ENCODE results near the gene CERS6.

The CERS6 gene

GRCh38 chr2:168561991-168562390, 105.9 kb downstream of the CERS6 start:
- no peak for DNase-seq (ENCODE audit: low read depth)
- H3K4me3 ChIP-seq (ENCODE audit: low read depth, low read length) = no peak overlapping the region
- TF ChIP-seq POLR2A (IDR thresholded peaks at IDR 0.05; ENCODE audit: extremely low read depth, insufficient read length) = no peak
- no peak for TF ChIP-seq MYC (IDR thresholded peaks at IDR 0.05; ENCODE audit: low read depth, low read length)

- no peak overlapping the region for H3K4me3 ChIP-seq (ENCODE audit: low read depth, low read length)
- DNase-seq (ENCODE audit: low read depth) = no peak
- TF ChIP-seq POLR2A (IDR thresholded peaks at IDR 0.05; ENCODE audit: extremely low read depth, insufficient read length) (no peak), MAX (IDR thresholded peaks at IDR 0.05; ENCODE audit: low read depth, low read length) (no peak), CTCF (IDR thresholded peaks at IDR 0.05; ENCODE audit: low read depth, low read length) (no peak), MYC (IDR thresholded peaks at IDR 0.05; ENCODE audit: low read depth, low read length) (no peak)
These were observed 106.9 kb downstream of the CERS6 start for GRCh38 chr2:168562971-168563370.

GRCh38 chr2:168564641-168565040, 108.6 kb downstream of the CERS6 start:
- no peak for DNase-seq (ENCODE audit: low read depth)
- H3K4me3 ChIP-seq (ENCODE audit: low read depth, low read length) = no peak overlapping the region
- no peak for TF ChIP-seq POLR2A (IDR thresholded peaks at IDR 0.05; ENCODE audit: extremely low read depth, insufficient read length)
- no peak for TF ChIP-seq MAX (IDR thresholded peaks at IDR 0.05; ENCODE audit: low read depth, low read length)
- TF ChIP-seq CTCF (IDR thresholded peaks at IDR 0.05; ENCODE audit: low read depth, low read length) = no peak

GRCh38 chr2:168565112-168565511, 109.0 kb downstream of the CERS6 start:
- no peak overlapping the region for H3K4me3 ChIP-seq (ENCODE audit: low read depth, low read length)
- DNase-seq (ENCODE audit: low read depth) = no peak
- TF ChIP-seq CTCF (IDR thresholded peaks at IDR 0.05; ENCODE audit: low read depth, low read length) = no peak
- TF ChIP-seq POLR2A (IDR thresholded peaks at IDR 0.05; ENCODE audit: extremely low read depth, insufficient read length) = no peak
- no peak for TF ChIP-seq MAX (IDR thresholded peaks at IDR 0.05; ENCODE audit: low read depth, low read length)
- TF ChIP-seq MYC (IDR thresholded peaks at IDR 0.05; ENCODE audit: low read depth, low read length) = no peak

- no peak overlapping the region for H3K4me3 ChIP-seq (ENCODE audit: low read depth, low read length)
- no peak for TF ChIP-seq CTCF (IDR thresholded peaks at IDR 0.05; ENCODE audit: low read depth, low read length)
- no peak for TF ChIP-seq POLR2A (IDR thresholded peaks at IDR 0.05; ENCODE audit: extremely low read depth, insufficient read length)
- TF ChIP-seq MYC (IDR thresholded peaks at IDR 0.05; ENCODE audit: low read depth, low read length) = no peak
- no peak for TF ChIP-seq MAX (IDR thresholded peaks at IDR 0.05; ENCODE audit: low read depth, low read length)
- no peak for DNase-seq (ENCODE audit: low read depth)
These were observed 109.4 kb downstream of the CERS6 start for GRCh38 chr2:168565512-168565911.

GRCh38 chr2:168566974-168567665, 111.0 kb downstream of the CERS6 start:
- H3K4me3 ChIP-seq (ENCODE audit: low read depth, low read length) = no peak overlapping the region
- no peak for TF ChIP-seq POLR2A (IDR thresholded peaks at IDR 0.05; ENCODE audit: extremely low read depth, insufficient read length)
- TF ChIP-seq MAX (IDR thresholded peaks at IDR 0.05; ENCODE audit: low read depth, low read length) = no peak
- TF ChIP-seq MYC (IDR thresholded peaks at IDR 0.05; ENCODE audit: low read depth, low read length) = no peak
- no peak for TF ChIP-seq CTCF (IDR thresholded peaks at IDR 0.05; ENCODE audit: low read depth, low read length)
- DNase-seq (ENCODE audit: low read depth) = no peak
